Measurements from ENCODE around the gene LST1.

LST1 gene

DNA sequence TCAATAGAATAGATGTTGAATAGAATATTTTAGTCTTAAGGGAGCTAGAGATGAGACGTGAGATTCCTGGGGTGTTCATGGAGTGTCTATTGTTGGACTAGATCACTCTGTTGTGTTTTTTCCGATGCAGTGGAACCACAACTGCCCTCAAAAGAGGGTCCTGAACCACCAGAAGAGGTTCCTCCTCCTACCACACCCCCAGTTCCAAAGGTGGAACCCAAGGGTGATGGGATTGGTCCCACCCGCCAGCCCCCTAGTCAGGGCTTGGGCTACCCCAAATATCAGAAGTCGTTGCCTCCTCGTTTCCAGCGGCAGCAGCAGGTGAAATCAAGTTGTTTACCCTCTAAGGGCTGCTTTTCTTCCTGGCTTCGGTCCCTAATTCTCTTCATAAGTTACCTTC lies 42.9 kb downstream of the LST1 start:
- no peaks in the 10 kb centered on the region for H3K9me3 Mint-ChIP-seq
- no peaks in the 10 kb centered on the region for H3K27me3 Mint-ChIP-seq
- H3K36me3 Mint-ChIP-seq (ENCODE audit: low read depth) = peaks cover 100% of the 10 kb centered on the region
- H3K4me1 Mint-ChIP-seq (ENCODE audit: low read depth) = peaks cover 8% of the 10 kb centered on the region
- no peak overlapping the region for H3K27ac Mint-ChIP-seq
- H3K4me3 Mint-ChIP-seq = no peak overlapping the region
- intact Hi-C loops (cut with micrococcal nuclease) = no loop called here

DNA sequence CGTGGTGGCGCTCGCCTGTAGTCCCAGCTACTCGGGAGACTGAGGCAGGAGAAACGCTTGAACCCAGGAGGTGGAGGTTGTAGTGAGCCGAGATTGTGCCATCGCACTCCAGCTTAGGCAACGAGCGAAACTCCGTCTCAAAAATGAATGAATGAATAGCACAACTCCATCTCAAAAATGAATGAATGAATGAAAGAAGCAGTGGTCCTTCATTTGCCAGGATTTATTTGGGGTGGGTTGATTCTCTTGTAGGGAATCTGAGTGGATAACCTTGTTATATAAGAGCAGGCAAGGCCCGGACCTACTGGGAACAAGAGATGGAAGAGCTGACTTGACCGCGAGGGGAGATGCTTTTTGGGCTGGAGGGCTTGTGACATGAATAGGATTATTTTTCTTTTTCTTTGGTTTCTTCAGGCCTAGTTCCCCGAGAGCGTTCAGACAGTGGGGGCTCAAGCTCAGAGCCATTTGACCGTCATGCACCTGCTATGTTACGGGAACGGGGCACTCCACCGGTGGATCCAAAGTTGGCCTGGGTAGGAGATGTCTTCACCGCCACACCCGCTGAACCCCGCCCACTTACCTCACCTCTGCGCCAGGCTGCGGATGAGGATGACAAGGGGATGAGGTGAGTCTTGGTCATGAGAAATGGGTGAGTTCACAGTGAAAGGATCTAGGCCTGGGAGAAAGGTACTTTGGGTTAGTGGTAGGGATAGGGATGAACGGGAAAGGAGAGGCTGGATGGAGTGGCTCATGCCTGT lies 44.3 kb downstream of the LST1 start:
- intact Hi-C loops (cut with micrococcal nuclease) = no loop called here
- H3K27ac Mint-ChIP-seq = no peak overlapping the region
- no peak overlapping the region for H3K4me3 Mint-ChIP-seq
- H3K27me3 Mint-ChIP-seq = no peaks in the 10 kb centered on the region
- peaks cover 100% of the 10 kb centered on the region for H3K36me3 Mint-ChIP-seq (ENCODE audit: low read depth)
- H3K9me3 Mint-ChIP-seq = no peaks in the 10 kb centered on the region
- H3K4me1 Mint-ChIP-seq (ENCODE audit: low read depth) = peaks cover 8% of the 10 kb centered on the region

DNA sequence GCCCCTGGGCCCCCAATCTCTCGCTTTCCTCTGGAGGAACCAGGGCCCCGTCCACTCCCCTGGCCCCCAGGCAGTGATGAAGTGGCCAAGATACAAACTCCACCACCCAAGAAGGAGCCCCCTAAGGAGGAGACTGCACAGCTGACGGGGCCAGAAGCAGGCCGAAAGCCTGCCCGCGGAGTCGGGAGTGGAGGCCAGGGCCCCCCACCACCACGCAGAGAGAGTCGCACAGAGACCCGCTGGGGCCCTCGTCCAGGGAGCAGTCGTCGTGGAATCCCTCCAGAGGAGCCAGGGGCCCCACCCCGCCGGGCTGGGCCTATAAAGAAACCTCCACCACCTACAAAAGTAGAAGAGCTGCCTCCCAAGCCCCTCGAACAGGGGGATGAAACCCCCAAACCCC lies 45.1 kb downstream of the LST1 start:
- H3K27me3 Mint-ChIP-seq = no peaks in the 10 kb centered on the region
- H3K27ac Mint-ChIP-seq = no peak overlapping the region
- peaks cover 100% of the 10 kb centered on the region for H3K36me3 Mint-ChIP-seq (ENCODE audit: low read depth)

DNA sequence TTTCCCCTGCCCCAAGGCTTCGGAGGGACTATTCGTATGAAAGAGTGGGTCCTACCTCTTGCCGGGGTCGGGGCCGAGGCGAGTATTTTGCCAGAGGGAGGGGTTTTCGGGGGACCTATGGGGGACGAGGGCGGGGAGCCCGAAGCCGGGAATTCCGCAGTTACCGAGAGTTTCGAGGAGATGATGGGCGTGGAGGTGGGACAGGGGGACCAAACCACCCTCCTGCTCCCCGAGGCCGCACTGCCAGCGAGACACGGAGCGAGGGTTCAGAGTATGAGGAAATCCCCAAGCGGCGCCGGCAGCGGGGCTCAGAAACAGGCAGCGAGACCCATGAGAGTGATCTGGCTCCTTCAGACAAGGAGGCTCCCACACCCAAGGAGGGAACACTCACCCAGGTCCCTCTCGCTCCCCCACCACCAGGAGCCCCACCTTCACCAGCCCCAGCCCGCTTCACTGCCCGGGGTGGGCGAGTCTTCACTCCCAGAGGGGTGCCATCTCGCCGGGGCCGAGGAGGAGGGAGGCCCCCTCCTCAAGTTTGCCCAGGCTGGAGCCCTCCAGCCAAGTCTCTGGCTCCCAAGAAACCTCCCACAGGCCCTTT lies 45.7 kb downstream of the LST1 start:
- no peak overlapping the region for H3K27ac Mint-ChIP-seq
- intact Hi-C loops (cut with micrococcal nuclease) = no loop called here
- H3K4me1 Mint-ChIP-seq (ENCODE audit: low read depth) = peaks cover 8% of the 10 kb centered on the region
- no peaks in the 10 kb centered on the region for H3K9me3 Mint-ChIP-seq
- no peaks in the 10 kb centered on the region for H3K27me3 Mint-ChIP-seq
- H3K36me3 Mint-ChIP-seq (ENCODE audit: low read depth) = peaks cover 100% of the 10 kb centered on the region
- no peak overlapping the region for H3K4me3 Mint-ChIP-seq

More for the DNA sequence above, 45.1 kb downstream of the LST1 start:
- intact Hi-C loops (cut with micrococcal nuclease) = no loop called here
- Mint-ChIP-seq H3K4me3 (no peak overlapping the region), H3K4me1 (ENCODE audit: low read depth) (peaks cover 8% of the 10 kb centered on the region), H3K9me3 (no peaks in the 10 kb centered on the region)

DNA sequence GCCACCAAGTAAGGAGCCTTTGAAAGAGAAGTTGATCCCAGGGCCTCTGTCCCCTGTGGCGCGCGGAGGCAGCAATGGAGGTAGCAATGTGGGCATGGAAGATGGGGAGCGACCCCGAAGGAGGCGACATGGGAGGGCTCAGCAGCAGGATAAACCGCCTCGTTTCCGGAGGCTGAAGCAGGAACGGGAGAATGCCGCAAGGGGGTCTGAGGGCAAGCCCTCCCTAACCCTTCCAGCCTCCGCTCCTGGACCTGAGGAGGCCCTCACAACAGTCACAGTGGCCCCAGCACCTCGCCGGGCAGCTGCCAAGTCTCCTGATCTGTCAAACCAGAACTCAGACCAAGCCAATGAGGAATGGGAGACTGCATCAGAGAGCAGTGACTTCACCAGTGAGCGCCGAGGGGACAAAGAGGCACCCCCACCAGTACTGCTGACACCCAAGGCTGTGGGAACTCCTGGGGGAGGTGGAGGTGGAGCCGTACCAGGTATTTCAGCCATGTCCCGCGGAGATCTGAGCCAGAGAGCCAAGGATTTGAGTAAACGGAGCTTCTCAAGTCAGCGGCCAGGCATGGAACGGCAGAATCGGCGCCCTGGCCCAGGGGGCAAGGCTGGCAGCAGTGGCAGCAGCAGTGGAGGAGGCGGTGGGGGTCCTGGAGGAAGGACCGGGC lies 46.3 kb downstream of the LST1 start:
- H3K27me3 Mint-ChIP-seq = no peaks in the 10 kb centered on the region

DNA sequence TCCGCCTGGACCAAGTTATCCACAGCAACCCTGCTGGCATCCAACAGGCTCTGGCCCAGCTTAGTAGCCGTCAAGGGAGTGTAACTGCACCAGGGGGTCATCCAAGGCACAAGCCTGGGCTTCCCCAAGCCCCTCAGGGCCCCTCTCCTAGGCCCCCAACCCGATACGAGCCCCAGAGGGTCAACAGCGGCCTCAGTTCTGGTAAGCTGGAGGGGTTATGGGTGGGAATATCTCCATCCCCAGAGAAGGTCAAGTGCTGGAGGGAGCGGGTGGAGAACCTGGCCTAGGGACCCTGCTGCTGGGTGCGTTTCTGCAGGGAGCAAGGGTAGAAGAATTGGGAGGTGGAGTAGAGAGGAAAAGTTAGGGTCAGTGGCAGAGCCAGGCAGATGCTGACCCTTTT lies 47.4 kb downstream of the LST1 start:
- Mint-ChIP-seq H3K4me1 (ENCODE audit: low read depth) (no peaks in the 10 kb centered on the region), H3K27ac (no peak overlapping the region), H3K9me3 (no peaks in the 10 kb centered on the region), H3K27me3 (no peaks in the 10 kb centered on the region), H3K4me3 (no peak overlapping the region), H3K36me3 (ENCODE audit: low read depth) (peaks cover 98% of the 10 kb centered on the region)
- intact Hi-C loops (cut with micrococcal nuclease) = no loop called here

More for the DNA sequence above, 46.3 kb downstream of the LST1 start:
- no peak overlapping the region for H3K4me3 Mint-ChIP-seq
- H3K4me1 Mint-ChIP-seq (ENCODE audit: low read depth) = peaks cover 3% of the 10 kb centered on the region
- no peaks in the 10 kb centered on the region for H3K9me3 Mint-ChIP-seq
- no peak overlapping the region for H3K27ac Mint-ChIP-seq
- H3K36me3 Mint-ChIP-seq (ENCODE audit: low read depth) = peaks cover 100% of the 10 kb centered on the region
- intact Hi-C loops (cut with micrococcal nuclease) = no loop called here

DNA sequence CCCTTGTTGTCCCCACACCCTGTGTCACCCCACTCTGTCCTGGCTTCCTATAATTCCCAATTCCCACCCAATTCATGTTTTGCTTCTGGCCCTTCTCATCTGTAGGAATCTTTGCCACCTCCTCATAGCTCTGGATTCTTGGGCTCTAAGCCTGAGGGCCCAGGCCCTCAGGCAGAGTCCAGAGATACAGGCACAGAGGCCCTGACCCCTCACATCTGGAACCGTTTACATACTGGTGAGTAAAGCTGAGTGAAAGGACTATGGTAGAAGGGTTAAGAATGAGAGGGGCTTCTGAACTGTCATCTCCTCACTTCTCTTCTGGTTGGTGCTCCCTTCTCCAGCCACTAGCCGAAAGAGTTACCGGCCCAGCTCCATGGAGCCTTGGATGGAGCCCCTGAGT lies 48.1 kb downstream of the LST1 start:
- H3K4me1 Mint-ChIP-seq (ENCODE audit: low read depth) = no peaks in the 10 kb centered on the region
- intact Hi-C loops (cut with micrococcal nuclease) = no loop called here
- no peaks in the 10 kb centered on the region for H3K27me3 Mint-ChIP-seq
- H3K36me3 Mint-ChIP-seq (ENCODE audit: low read depth) = peaks cover 98% of the 10 kb centered on the region
- H3K9me3 Mint-ChIP-seq = no peaks in the 10 kb centered on the region
- peak overlapping the region; percentile 6 for H3K27ac Mint-ChIP-seq
- H3K4me3 Mint-ChIP-seq = no peak overlapping the region

DNA sequence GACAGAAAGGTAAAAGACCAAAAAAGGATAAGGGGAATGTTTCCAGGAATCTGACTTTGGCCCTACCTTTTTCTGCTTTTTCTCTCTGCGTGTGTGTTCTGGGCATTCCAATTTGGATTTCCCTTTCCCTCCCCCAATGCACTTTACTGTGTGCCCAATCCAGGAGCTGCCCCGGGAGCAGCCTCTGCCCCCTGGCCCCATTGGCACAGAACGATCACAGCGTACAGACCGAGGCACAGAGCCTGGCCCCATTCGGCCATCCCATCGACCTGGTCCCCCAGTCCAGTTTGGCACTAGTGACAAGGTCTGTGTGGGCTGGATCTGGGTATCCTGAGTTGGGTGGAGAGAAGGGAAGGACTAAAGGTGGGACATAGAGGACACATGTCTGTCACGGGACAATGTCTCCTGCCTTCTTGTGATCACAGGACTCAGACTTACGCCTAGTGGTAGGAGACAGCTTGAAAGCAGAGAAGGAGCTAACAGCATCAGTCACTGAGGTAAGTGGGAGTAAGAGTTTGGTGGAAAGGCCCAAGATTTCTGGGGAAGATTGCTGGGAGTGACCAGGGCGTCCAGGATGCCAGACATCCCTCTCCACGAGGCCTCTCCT lies 49.0 kb downstream of the LST1 start:
- Mint-ChIP-seq H3K27ac (no peak overlapping the region), H3K36me3 (ENCODE audit: low read depth) (peaks cover 98% of the 10 kb centered on the region), H3K27me3 (no peaks in the 10 kb centered on the region), H3K4me3 (no peak overlapping the region), H3K4me1 (ENCODE audit: low read depth) (no peaks in the 10 kb centered on the region), H3K9me3 (no peaks in the 10 kb centered on the region)
- intact Hi-C loops (cut with micrococcal nuclease) = no loop called here

DNA sequence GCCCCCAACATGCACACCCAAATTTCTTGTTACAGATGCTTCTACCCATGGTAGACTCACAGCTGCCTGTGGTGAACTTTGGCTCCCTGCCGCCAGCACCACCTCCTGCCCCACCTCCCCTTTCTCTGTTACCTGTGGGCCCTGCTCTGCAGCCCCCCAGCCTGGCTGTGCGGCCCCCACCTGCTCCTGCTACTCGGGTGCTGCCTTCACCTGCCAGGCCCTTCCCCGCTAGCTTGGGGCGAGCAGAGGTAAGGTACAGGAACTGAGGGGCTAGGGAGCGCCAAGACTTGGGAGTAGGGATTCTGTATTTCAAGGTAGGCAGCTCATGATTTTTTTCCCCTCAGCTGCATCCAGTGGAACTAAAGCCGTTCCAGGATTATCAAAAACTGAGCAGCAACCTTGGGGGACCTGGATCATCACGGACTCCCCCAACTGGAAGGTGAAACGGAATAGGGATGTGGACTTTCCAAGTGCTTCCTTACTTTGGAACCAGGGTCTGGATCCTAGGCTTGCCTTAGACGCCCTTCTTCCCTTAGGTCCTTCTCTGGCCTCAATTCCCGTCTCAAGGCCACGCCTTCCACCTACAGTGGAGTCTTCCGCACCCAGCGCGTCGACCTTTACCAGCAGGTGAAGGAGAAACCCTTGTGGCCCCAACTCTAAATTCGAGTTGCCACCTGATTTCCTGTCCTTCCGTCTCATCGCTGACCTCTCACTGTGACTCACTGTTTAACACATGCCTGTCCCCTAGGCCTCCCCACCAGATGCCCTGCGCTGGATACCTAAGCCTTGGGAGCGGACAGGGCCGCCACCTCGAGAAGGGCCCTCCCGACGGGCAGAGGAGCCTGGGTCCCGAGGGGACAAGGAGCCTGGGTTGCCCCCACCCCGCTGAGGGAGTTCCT lies 50.9 kb downstream of the LST1 start:
- Mint-ChIP-seq H3K27ac (no peak overlapping the region), H3K27me3 (no peaks in the 10 kb centered on the region), H3K4me3 (no peak overlapping the region), H3K36me3 (ENCODE audit: low read depth) (peaks cover 98% of the 10 kb centered on the region), H3K4me1 (ENCODE audit: low read depth) (peaks cover 6% of the 10 kb centered on the region), H3K9me3 (no peaks in the 10 kb centered on the region)
- intact Hi-C loops (cut with micrococcal nuclease) = no loop called here
